Islet precursor cell (in vitro differentiated cells): ENCODE results near the gene DOK4.
"Not testable (repeated sequence)": the region's sequence is repeated elsewhere in the genome, so short reads cannot be mapped to it uniquely, and the experiment has no call there.

ENCODE experiments used
- DNase-seq: peaks from one replicate; pipeline ENCODE4 v3.0.0-alpha.2; 2018

Gene DOK4

DNA sequence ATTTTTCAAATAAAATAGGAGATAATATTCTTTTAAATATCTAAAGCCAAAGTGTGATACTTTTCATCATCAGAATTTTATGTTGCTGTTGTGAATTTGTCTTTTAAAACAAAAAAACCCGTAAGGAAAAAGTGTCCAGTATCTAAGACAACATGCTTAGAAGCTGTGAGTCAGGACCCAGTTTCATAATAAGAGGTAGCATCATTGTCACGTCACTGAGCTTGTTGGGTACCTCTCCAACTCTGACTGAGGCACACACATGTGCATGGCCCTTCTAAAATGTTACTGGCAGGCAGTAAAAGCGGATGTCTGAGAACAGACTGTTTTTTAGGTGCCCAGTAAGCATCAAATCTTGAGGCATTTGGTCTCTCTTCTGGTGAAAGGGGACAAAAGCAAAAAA lies 41.6 kb downstream of the DOK4 start:
- DNase-seq = no peak

DNA sequence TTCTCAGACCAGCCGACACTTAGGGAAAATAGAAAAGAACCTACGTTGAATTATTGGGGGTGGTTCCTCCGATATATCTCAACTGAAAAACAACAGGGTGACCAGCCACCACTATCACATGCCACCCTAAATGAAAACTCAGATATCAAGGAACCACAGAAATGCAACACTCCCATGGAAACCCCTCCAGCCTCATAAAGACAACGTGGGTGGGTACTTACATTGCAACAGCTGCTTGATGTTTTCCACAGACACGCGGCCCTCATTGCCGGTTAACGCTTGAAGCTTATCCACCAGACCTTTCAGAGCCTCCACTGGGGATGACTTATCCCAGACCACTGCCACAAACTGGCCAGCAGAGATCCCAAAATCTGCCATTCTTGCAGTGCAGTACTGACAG lies 45.7 kb downstream of the DOK4 start:
- DNase-seq = not testable (repeated sequence)

DNA sequence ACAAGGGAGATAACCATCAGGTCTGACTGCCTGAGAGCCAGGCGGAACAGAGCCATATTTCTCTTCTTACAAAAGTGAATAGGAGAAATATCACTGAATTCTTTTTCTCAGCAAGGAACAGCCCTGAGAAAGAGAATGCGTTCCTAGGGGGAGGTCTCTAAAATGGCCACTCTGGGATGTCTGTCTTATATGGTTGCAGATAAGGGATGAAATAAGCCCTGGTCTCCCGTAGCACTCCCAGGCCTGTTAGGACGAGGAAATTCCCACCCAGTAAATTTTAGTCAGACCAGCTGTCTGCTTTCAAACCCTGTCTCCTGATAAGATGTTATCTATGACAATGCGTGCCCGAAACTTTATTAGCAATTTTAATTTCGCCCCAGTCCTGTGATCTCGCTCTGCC lies 46.3 kb downstream of the DOK4 start:
- DNase-seq = not testable (repeated sequence)

DNA sequence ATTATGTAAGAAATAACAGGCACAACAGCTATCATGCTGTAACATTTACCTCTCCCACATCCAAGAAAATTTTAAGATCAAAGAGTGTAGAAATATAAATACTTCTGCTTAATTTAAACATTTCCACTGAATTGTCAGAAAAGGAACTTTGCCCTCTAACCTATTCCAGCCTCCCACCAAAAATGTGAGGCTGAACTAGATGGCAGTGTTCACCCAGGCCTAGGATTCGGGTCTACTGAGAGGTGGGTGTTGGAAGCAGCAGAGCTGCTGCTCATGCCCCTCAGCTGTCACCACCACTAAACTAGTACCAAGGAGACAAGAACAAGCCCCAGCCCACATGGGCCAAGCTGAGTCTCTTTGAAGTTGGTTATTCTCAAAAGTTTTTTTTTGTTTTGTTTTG lies 50.5 kb downstream of the DOK4 start:
- DNase-seq = no peak

DNA sequence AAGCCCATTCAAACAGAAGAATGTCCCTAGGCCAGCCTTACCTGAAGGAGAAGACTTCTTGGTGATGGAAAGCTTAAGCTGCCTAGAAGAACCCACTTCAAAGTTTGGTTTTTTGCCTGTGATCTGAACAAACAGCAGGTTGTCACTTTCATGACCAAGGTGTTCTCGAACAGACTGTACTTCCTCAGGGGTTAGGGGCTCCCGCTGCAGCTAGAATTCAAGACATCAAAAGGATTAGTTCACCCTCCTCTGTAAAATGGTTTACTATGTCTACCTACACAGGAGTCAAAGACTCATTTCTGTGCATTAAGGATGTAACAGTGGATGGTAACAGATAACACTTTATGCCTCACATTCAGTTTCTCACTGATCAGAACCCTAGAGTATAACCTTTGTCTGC lies 52.3 kb downstream of the DOK4 start:
- DNase-seq = no peak

DNA sequence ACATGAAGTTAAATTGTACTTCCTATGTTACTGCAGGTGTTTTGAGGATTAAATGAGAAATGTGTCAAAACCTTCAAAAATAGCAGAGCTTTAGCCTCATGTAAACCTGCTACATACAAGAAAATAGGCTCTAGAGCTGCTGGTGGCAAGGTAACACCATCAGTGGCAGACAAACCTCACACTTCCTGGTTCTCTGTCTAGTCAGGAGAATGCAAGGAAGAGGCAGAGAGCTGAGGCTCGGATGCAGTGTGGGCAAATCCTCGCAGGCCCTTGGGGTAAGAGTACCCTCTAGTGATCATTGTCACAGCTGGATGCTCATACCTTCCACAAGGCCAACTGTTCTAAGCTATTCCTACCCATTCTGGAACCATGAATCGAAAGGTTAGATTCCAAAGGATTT lies 53.3 kb downstream of the DOK4 start:
- DNase-seq = no peak

DNA sequence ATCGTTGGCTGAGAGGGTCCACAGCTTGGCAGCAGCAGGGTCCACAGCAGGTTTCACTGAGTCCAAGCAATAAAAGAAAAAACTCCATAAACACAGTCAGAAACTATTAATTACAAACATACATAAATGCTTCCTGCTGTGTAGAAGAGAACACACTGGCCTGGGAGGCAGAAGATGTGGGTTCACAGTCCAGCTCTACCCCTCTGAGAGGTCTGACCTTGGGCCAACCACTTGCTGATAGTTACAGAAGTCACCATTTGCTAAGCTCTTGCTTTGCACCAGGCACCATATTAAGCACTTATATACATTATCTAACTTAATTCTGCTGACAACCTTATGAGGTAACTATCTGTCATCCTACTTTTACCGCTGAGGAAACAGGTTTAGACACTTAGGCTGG lies 53.8 kb downstream of the DOK4 start:
- no peak for DNase-seq

DNA sequence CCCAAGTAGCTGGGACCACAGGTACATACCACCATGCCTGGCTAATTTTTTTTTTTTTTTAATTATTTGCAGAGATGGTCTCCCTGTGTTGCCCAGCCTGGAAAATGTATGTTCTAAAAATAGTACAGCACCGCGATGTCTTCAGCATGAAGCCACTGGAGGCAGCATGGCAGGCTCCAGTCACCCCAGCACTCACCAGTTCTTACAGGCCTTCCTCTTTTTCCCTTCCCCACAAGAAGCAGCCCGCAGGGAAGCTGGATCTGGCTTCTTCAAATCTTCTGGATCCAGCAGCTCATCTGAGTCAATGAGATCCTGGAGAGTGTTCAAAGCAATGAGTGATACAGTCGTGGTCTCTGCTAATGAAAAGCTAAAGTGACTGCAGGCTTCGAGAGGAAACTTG lies 55.3 kb downstream of the DOK4 start:
- DNase-seq = no peak

DNA sequence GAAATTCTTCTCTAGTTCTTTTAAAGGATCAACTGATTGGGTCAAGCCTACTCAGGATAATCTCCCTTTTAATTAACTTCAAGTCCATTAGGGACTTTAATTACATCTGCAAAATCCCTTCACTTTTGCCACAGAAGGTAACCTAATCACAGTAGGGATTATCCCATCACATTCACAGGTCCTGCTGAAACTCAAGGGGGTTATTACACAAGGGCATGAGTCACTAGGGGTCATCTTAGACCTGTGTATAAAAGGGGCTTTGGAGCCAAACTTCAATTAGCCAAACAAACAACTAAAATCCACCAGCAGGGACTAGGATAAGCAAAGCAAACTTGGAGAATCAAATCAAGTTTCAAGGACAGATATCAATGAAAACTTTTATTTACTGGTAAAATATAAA lies 58.5 kb downstream of the DOK4 start:
- DNase-seq = no peak

DNA sequence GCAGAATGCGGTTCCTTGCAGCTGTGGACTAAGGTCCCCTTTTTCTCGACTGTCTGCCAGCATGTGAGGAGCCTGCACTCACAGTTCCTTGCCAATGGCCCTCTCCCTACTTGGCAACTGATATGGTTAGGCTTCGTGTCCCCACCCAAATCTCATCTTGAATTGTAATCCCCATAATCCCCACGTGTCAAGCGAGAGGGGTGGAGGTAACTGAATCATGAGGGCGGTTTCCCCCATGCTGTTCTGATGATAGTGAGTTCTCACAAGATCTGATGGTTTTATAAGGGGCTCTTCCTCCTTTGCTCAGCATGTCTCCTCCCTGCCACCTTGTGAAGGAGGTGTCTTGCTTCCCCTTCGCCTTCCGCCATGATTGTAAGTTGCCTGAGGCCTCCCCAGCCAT lies 59.0 kb downstream of the DOK4 start:
- DNase-seq = no peak

DNA sequence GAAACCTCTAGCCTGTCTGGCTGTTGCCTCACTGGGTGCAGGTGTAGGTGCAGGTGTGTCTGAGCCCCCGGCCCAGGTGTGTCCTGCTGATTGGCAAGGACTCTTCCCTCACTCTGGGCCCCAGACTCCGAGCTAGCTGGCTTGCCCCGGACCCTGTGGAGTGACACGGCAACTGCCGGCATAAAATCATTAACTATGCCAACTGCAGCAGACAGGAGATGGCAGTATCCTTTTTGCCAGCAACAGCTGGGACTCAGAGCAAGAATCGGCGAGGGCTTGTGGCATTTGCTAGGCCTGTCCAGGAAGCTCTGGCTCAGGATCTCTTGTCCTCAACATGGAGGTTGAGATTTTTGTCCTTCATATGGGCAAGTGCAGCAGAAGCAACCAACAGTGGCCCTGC lies 59.9 kb downstream of the DOK4 start:
- no peak for DNase-seq

DNA sequence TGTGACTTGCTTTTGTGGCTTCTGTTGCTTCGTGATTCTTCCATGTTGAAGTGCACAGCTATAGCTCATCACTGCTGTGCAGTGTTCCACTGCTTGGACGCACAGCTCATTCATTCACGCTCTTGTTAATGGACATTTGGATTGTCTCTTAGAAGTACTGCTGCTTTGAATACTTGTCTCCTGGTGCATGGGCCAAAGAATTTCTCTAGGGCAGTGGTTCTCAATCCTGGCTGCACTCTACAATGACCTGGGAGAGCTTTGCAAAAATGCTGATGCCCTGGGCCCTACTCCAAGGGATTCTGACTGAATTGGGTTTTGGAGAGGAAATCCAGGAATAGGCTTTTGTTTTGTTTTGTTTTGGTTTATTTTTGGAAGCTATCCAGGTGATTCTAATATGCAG lies 61.7 kb downstream of the DOK4 start:
- DNase-seq = no peak

DNA sequence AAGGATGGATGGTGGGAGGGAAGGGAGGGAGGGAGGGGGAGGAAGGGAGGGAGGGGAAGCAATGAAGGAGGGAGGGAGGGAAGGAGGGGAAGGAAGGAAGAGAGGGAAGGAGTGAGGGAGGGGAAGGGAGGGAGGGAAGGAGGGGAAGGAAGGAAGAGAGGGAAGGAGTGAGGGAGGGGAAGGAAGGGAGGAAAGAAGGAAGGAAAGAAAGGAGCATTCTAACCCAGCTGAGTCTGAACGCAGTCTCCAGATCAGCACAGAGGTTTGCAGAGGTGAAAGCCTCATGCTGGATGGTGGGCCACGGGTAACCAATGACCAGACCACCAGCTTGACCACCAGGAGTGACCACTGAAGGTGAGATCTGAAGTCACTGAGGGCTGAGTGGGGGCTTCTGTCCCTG lies 63.1 kb downstream of the DOK4 start:
- DNase-seq = no peak

DNA sequence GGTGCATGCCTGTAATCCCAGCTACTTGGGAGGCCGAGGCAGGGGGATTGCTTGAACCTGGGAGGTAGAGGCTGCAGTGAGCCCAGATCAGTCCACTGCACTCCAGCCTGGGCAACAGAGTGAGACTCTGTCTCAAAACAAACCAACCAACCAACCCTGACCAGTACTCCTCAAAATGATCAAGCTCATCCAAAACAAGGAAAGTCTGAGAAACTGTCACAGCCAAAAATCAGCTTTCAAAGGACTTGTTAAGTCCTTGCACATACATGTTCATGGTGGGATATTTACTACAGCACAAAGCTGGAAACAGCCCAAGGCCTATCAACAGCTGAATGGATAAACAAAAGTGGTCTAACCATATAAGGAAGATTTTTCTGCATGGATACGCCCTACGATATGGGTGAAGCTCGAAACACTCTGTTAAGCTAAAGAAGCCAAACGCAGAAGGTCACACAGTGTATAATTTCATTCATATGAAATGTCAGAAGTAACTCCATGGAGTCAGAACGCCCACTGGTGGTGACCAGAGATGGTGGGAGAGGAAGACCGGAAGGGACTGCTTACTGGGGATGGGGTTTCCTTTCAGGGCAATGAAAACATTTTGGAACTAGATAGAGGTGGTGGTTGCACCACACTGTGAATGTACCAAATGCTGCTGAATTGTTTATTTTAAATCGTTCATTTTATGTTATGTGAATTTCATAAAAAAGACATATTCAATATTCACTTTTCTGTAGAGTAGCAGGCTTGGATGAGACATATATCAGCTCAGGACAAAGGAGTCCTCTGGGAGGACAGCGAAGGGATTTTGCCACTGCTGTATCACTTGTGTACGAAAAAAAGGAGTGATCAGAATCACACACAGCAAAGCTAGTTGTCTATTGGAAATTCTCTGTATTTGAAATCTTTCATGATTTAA lies 64.0 kb downstream of the DOK4 start:
- peak; percentile 71 for DNase-seq
